GM23248 (cell line): ENCODE data around the gene KDM5D. TPM values are rescaled to one million over a fixed set of nuclear protein-coding genes. Genes with fewer than 3 reads are reported as not detected.

ENCODE experiments used
- DNase-seq: peaks from one replicate; pipeline ENCODE4 v3.0.0-alpha.2; 2015
- H2AFZ ChIP-seq: fragments of 200-600 bp; sonication (generic); 2 replicates; pipeline ENCODE4 v1.6.1; 2016; ENCODE audit warnings: antibody characterized with exemption
- H3F3A ChIP-seq: fragments of 200-600 bp; sonication (generic); 2 replicates; pipeline ENCODE4 v1.6.1; 2016; ENCODE audit warnings: mild to moderate bottlenecking, antibody characterized with exemption, mixed run types; ENCODE audit not compliant: insufficient read depth
- H3K27ac ChIP-seq: fragments of 200-600 bp; sonication (generic); 2 replicates; pipeline ENCODE4 v1.5.1; 2016; ENCODE audit warnings: mild to moderate bottlenecking
- H3K27me3 ChIP-seq: fragments of 200-600 bp; sonication (generic); replicated peaks from 2 replicates; pipeline ENCODE4 v1.6.1; 2016; ENCODE audit warnings: mild to moderate bottlenecking; ENCODE audit not compliant: insufficient read depth
- H3K36me3 ChIP-seq: fragments of 200-600 bp; sonication (generic); 2 replicates; pipeline ENCODE4 v1.6.1; 2016; ENCODE audit warnings: low read depth, mild to moderate bottlenecking
- H3K4me1 ChIP-seq: fragments of 200-600 bp; sonication (generic); 2 replicates; pipeline ENCODE4 v1.6.1; 2016; ENCODE audit warnings: mild to moderate bottlenecking; ENCODE audit not compliant: insufficient read depth
- H3K4me2 ChIP-seq: fragments of 200-600 bp; sonication (generic); one replicate; pipeline ENCODE4 v1.6.1; 2016; ENCODE audit warnings: mild to moderate bottlenecking; ENCODE audit not compliant: unreplicated experiment
- H3K4me3 ChIP-seq: fragments of 200-600 bp; sonication (generic); 2 replicates; pipeline ENCODE4 v1.5.1; 2016; ENCODE audit warnings: mild to moderate bottlenecking
- H3K79me2 ChIP-seq: fragments of 200-600 bp; sonication (generic); 2 replicates; pipeline ENCODE4 v1.6.1; 2016; ENCODE audit warnings: mild to moderate bottlenecking; ENCODE audit not compliant: insufficient read depth
- H3K9ac ChIP-seq: fragments of 200-600 bp; sonication (generic); 2 replicates; pipeline ENCODE4 v1.6.1; 2016; ENCODE audit warnings: mild to moderate bottlenecking
- H3K9me2 ChIP-seq: fragments of 200-600 bp; sonication (generic); 2 replicates; pipeline ENCODE4 v1.6.1; 2016; ENCODE audit warnings: mixed run types, mild to moderate bottlenecking, moderate library complexity; ENCODE audit not compliant: insufficient read depth
- H3K9me3 ChIP-seq: fragments of 200-600 bp; sonication (generic); one replicate; pipeline ENCODE4 v1.6.1; 2017; ENCODE audit warnings: low read depth
- H4K20me1 ChIP-seq: fragments of 200-600 bp; sonication (generic); 2 replicates; pipeline ENCODE4 v1.6.0; 2016; ENCODE audit not compliant: insufficient read depth
- EZH2 ChIP-seq: fragments of 200-600 bp; sonication (generic); IDR thresholded peaks from 2 replicates; pipeline ENCODE4 v1.6.1; 2018; ENCODE audit warnings: antibody characterized with exemption, mild to moderate bottlenecking; ENCODE audit not compliant: insufficient read depth, poor library complexity, severe bottlenecking
- EZH2phosphoT487 ChIP-seq: fragments of 200-600 bp; sonication (generic); IDR thresholded peaks from 2 replicates; pipeline ENCODE4 v1.6.1; 2018; ENCODE audit warnings: antibody characterized with exemption, moderate library complexity, mild to moderate bottlenecking, low read depth; ENCODE audit not compliant: insufficient read depth
- WGBS, 2 experiments: methylation state at CpG; one replicate each; pipeline ENCODE4 v1.1.6; 2015 to 2017; ENCODE audit warnings: low lambda C conversion rate in 2 of 2, low coverage in 1 of 2; ENCODE audit errors: missing lambda C conversion rate in 2 of 2; 5-methylcytosine and 5-hydroxymethylcytosine counted together
- in situ Hi-C: fragments of 300-500 bp; cut with MboI; formaldehyde crosslinking; loops from 2 replicates; pipeline ENCODE4 v1.15.0; 2020
- polyA plus RNA-seq: library from polyadenylated mRNA; unstranded; fragments of >200 nt; fragmentation: Nextera tagmentation; extraction: Ambion mirVana; gene quantifications from 2 replicates; pipeline ENCODE4 v1.2.1, GENCODE V29; 2016
- total RNA-seq: library from RNA; depleted of rRNA; stranded (reverse); fragments of >200 nt; shearing (Covaris generic); gene quantifications from 2 replicates; pipeline ENCODE4 v1.2.3, GENCODE V29; 2014; rRNA removed

The KDM5D gene
- total RNA-seq (20.6 and 20.9 TPM in 2 replicates), polyA plus RNA-seq (9.2 and 11.5 TPM in 2 replicates)

DNA sequence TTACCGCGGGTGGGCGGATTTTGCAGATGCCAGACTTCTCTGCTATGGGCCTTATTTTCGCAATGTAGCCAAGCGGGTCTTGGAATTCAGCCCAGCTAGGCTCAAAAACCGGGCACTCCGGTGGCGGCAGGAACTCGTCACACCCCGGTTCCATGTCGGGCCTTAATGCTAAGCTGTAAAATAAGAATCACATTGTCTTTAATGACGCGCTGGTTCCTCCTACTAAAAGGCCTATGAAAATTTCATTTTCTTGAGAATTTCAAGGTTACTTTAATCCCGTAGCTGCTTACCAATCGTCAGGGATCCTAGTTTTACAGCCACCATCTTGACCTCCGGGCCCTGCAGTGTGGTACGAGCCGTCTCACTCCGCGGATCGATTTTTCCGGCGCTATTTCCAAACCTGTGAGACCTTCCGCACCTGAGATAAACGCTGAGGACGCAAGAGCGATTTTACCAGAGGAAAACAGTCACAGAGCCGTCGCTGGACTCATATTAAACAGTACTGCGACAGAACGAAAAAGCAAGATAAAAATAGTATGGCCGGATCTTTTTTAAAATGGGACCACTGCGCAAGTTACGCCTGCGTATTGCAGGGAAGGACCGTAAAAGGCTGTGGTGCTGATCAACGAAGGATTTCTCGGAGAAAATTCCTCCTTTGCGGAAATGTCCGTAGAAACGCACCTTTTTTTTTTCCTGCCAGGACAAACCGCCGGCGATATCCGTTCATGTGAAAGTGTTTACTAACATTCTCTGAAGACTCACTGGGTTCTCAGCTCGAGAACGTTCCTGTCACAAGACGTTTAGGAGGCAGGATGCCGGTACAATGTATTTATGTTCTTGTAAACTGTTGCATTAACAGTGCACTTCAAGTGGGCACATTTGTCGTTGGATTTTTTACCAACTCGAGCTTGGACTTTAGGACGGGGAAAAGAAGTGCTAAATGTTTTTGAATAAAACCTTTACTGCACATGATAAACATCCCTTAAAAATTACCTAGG, at the start of gene KDM5D:
Gene KDM5D (minus strand): TSS at position 346 of the 998 bp plus-strand sequence. CDS start 192 bp downstream, at position 154.
- peak within 1 kb of the TSS; percentile 99 for H3K27ac ChIP-seq
- no peaks in the 10 kb centered on the region for H3K27me3 ChIP-seq
- H3K9me3 ChIP-seq, result no peaks in the 10 kb centered on the region
- in situ Hi-C loops, result loop anchor here (25.0 kb wide), 1 partner anchor 818 kb away; no protein-coding TSS in a partner anchor
- no peaks in the 10 kb centered on the region for H3K9me2 ChIP-seq
- peak within 1 kb of the TSS; percentile 83 for H3K4me2 ChIP-seq
- DNase-seq, result peak; percentile 79
- H3K9ac ChIP-seq, result peak within 1 kb of the TSS; percentile 98
- 0 out of 2 replicates have a peak, but pooled peaks cover 4% of the 10 kb centered on the region for H3K4me1 ChIP-seq
- 1% methylated on average over 49 to 51 of the region's 52 CpGs for WGBS, 2 experiments
- H3K4me3 ChIP-seq, result peak within 1 kb of the TSS; percentile 97
- H2AFZ ChIP-seq, result peak within 1 kb of the TSS; percentile 96
- TF ChIP-seq EZH2, result no peak
- H3F3A ChIP-seq, result peaks cover 10% of the 10 kb centered on the region
- peaks cover 21% of the 10 kb centered on the region; the same call in 1 of the 2 replicates for H3K36me3 ChIP-seq
- peaks cover 45% of the 10 kb centered on the region for H3K79me2 ChIP-seq
- H4K20me1 ChIP-seq, result no peaks in the 10 kb centered on the region

DNA sequence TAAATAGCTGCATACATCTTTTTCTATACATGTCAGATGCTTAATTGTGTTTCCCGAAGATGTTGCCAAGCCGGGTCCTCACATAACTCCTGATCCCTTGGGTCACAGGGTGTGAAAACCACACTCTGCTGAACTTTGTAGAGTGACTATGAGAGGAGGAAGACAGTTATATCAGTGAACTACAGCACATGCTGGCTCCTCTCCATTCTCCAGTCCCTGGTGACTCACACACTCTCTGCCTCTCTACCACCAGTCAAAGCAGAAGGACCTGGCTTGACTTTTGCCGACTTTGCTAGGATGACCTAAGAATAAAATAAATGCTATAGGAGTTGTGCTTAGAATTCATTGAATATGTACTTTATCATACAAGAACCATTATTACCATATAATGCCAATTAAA, 23.8 kb upstream of the KDM5D start:
- no peaks in the 10 kb centered on the region for H3K9me3 ChIP-seq
- H3K9me2 ChIP-seq, result no peaks in the 10 kb centered on the region
- no peak overlapping the region for H3K4me2 ChIP-seq
- H3K27ac ChIP-seq, result no peak overlapping the region
- H2AFZ ChIP-seq, result no peak overlapping the region
- in situ Hi-C loops, result loop anchor here (25.0 kb wide), 1 partner anchor 94 kb away; no protein-coding TSS in a partner anchor
- 33% methylated on average over 3 of the region's 3 CpGs; no CpG with 5 or more reads in 1 of the 2 experiments for WGBS, 2 experiments
- no peaks in the 10 kb centered on the region for H3K36me3 ChIP-seq
- no peaks in the 10 kb centered on the region for H3F3A ChIP-seq
- no peaks in the 10 kb centered on the region for H4K20me1 ChIP-seq
- no peak for TF ChIP-seq EZH2
- TF ChIP-seq EZH2phosphoT487, result no peak
- H3K27me3 ChIP-seq, result no peaks in the 10 kb centered on the region
- H3K9ac ChIP-seq, result no peak overlapping the region
- no peaks in the 10 kb centered on the region for H3K79me2 ChIP-seq
- H3K4me1 ChIP-seq, result no peaks in the 10 kb centered on the region
- no peak overlapping the region for H3K4me3 ChIP-seq
- peak; percentile 57 for DNase-seq

DNA sequence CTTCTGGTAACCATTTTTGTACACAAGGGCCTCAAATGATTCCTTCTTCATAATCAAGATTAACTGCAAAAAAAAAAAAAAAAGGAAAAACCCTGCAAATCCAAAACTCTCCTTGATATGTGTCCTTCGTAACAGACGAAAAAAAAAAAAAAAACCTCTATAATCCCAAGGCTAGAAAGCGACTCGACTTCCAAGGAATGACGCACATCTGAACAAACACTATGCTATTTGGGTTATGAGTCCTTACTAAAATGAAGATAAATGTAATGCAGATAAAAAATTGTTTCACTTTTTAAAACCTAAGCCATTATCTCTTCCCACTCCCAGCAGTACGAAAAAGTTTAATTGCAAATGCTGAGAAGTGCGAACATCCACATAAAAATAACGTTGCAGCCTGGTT, 1.2 kb downstream of the KDM5D start:
- Histone ChIP-seq H3K9ac (peak overlapping the region; percentile 98), H3K4me3 (peak overlapping the region; percentile 97), H3K27me3 (no peaks in the 10 kb centered on the region), H3K9me3 (no peaks in the 10 kb centered on the region), H3K36me3 (peaks cover 30% of the 10 kb centered on the region; the same call in 1 of the 2 replicates), H3K27ac (peak overlapping the region; percentile 99), H3K4me1 (0 out of 2 replicates have a peak, but pooled peaks cover 4% of the 10 kb centered on the region), H4K20me1 (no peaks in the 10 kb centered on the region), H3K79me2 (peaks cover 54% of the 10 kb centered on the region), H2AFZ (peak overlapping the region; percentile 96), H3K9me2 (no peaks in the 10 kb centered on the region), H3K4me2 (peak overlapping the region; percentile 83), H3F3A (peaks cover 10% of the 10 kb centered on the region)
- peak; percentile 71 for DNase-seq
- in situ Hi-C loops, result loop anchor here (25.0 kb wide), 1 partner anchor 819 kb away; no protein-coding TSS in a partner anchor
- WGBS, 2 experiments, result 2 to 3% methylated on average over 6 to 8 of the region's 8 CpGs
- no peak for TF ChIP-seq EZH2phosphoT487
- TF ChIP-seq EZH2, result no peak

DNA sequence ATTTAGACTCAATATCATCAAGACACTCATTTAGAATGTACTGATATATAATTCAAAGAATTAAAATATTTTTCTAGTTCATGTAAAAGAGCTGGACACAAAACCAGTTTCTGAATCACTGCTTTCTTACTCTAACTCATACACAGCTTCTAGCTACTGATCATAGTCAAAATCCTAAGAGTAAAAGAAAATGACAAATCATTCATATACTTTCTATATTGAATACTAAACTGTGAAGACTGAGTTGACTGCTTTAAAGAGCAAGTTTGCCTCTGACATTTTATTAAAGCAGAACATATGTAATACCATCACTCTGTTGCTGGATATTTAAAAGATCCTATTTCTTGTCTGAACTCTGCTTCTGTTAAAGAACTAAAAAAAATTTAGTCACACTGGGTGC, 2.4 kb downstream of the KDM5D start:
- Histone ChIP-seq H3F3A (peaks cover 10% of the 10 kb centered on the region), H3K4me1 (0 out of 2 replicates have a peak, but pooled peaks cover 4% of the 10 kb centered on the region), H2AFZ (no peak overlapping the region), H3K4me2 (no peak overlapping the region), H3K9me3 (no peaks in the 10 kb centered on the region), H3K4me3 (no peak overlapping the region), H3K79me2 (peaks cover 54% of the 10 kb centered on the region), H3K9ac (no peak overlapping the region), H3K27ac (no peak overlapping the region), H3K27me3 (no peaks in the 10 kb centered on the region), H4K20me1 (no peaks in the 10 kb centered on the region), H3K9me2 (no peaks in the 10 kb centered on the region), H3K36me3 (peaks cover 30% of the 10 kb centered on the region; the same call in 1 of the 2 replicates)
- in situ Hi-C loops, result loop anchor here (25.0 kb wide), 1 partner anchor 820 kb away; no protein-coding TSS in a partner anchor
- no peak for DNase-seq
- TF ChIP-seq EZH2phosphoT487, result no peak
- no peak for TF ChIP-seq EZH2
